ENCODE data around the gene OBI1.

OBI1 gene, protein sequence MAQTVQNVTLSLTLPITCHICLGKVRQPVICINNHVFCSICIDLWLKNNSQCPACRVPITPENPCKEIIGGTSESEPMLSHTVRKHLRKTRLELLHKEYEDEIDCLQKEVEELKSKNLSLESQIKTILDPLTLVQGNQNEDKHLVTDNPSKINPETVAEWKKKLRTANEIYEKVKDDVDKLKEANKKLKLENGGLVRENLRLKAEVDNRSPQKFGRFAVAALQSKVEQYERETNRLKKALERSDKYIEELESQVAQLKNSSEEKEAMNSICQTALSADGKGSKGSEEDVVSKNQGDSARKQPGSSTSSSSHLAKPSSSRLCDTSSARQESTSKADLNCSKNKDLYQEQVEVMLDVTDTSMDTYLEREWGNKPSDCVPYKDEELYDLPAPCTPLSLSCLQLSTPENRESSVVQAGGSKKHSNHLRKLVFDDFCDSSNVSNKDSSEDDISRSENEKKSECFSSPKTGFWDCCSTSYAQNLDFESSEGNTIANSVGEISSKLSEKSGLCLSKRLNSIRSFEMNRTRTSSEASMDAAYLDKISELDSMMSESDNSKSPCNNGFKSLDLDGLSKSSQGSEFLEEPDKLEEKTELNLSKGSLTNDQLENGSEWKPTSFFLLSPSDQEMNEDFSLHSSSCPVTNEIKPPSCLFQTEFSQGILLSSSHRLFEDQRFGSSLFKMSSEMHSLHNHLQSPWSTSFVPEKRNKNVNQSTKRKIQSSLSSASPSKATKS

DNA sequence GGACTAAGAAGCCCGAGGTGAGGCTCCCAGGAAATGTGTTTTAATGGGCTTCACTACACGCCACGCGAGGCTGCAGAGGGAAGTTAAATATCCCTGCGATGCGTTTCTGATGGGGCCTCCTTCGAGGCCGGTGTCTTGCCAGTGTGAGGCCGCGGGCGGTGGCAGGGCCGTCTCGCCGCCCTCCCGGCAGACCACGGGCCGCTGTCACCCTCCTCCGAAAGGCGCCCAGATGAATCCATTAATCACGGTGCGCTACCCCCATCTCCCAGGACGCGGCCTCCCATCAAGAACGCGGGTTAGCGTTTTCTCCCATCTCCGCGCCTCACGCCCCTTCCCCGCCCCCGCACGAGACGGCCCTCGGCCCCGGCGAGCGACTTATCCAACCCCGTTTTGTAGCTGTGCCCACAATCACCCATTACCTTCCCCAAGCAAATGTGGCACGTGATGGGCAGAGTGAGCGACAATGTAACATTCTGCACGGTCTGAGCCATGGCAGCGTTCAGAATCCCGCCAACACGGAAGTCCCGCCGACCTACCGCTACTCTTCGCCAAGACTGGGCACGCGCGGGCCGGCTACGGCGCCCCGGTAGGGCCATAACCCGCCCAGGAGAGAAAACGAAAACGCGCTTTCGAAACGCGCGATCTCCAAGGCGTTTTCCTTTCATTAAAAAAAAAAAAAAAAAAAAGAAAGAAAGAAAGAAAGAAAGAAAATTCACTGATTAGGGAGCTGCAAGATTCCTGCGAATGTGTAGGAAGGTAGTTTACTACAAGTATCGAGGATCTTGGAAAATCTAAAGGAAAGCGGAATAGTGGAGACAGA, at the start of gene OBI1:
OBI1 (minus strand) TSS at position 526 of the 820 bp plus-strand sequence; CDS start at position 491, 35 bp downstream.
- DNase-seq, result peak; percentile 86 to 88

DNA sequence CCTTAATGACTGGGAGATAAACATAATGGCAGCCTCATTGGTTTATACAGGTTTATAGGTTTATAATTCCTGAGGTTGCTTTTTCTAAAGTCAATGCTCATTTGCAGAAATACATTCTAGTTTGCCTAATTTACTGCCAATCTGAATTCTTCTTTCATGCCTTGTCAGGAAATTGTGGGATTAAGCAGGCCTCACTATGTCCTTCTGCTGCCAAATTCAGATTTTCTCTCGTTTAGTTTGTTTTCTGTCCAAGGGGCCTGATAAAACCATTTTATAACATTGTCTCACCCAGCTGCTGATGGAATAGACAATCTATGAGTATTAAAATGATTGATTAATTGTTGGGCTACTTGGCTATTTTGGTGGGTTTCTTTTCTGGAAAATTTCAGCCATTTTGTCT, 42.4 kb upstream of the OBI1 start:
- DNase-seq, result no peak

DNA sequence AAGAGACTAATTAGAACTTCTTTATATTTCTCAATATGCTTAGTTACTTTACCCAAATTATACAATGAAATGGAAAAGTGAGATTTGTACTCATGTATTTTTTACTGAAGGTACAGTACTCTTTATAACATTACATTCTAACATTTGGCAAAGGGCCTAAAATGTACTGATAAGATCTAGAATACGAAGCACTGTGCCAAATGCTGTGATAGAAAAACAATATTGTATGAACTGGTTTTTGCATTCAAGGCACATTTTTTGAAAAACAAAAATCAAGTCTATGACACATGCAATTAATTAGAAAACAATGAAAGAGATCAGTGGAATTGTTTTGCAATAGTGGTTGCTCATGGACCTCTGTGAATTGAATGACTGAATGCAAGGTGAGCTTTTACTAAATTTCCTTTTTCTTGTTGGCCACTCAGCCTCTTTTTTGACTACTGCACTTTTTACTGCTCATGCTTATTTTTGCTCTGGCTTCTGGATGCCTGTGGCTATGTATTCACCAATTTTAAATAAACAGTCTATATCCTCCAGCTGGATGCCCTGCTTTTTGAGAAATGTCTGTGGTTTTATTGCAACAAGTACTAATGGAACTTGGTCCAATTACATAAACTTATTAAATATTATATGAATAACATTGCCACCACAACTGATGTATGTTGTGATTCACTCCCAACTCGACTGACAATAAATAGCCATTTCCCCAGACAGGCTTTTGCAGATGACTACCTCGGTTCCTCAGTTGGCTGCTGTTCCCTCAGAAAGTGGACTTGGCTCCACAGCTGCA, 41.4 kb upstream of the OBI1 start:
- no peak for DNase-seq

DNA sequence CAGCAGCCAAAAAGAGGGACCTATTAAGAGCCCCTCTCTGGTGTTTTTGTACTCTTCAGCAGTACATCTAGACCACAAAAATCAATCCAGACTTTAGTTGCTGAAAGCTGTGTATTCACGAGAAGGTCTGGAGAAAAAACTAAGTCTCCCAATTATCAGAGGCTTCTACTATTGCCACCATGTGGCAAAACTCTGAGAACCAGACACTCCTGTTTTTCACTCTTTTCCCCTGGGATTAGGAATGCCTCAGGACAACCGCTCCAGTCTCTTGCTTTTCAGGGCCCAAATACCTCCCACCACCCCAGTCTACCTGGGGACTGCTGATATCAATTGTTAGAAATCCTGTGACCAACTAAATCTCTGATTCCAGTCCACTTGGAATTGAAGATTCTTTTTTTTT, 30.1 kb upstream of the OBI1 start:
- no peak for DNase-seq

DNA sequence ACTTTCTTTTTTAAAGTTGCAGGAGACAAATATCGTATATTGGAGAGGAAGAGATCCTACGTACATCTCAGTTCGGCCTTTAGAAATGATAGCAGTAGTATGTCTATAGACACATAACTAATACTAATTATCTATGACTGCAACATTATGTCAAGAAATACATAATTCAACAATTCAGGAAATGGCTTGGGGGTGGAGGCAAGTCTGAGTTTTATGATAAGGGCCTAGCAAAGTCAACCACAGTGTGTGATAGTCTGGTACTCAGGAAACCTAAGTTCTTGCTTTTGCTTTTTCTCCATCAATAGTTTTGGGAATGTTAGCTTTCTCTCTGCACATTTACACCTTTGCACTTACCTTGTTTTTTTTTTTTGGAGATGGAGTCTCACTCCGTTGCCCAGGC, 27.5 kb upstream of the OBI1 start:
- no peak for DNase-seq

DNA sequence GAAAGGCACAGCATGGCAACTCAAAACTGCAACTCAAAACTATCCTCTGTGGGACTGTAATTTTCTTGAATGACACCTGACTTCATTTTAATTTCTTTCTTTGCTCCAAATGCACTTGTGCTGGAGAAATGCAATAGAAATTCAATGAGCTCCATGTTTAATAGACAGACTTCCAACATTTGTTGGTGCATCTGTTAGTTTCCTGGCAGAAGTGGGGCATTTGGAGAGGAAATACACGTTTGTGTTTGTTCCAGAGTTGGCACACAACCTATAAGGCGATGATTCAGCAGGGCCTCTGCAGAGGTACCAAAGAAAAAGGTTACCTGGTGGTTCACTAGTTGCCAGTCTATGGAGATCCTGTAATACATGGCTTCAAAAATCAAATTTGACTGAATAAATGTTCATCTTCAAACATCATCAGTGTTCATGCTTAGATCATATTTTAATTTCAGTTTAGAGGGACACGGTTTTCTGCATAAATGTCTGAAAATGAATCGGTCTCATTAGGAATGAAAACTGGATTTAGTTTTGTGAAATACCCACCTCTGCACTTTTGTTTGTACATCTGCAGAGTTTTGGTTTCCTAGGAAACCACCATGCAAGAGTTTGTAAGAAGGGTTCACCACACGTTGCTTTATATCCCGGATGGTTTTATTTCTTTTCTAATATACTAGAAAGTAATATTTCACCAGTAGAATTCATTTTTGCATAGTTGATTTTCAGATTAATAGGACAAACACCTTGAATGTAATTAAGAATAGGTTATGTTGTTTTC, 21.8 kb upstream of the OBI1 start:
- DNase-seq, result no peak

DNA sequence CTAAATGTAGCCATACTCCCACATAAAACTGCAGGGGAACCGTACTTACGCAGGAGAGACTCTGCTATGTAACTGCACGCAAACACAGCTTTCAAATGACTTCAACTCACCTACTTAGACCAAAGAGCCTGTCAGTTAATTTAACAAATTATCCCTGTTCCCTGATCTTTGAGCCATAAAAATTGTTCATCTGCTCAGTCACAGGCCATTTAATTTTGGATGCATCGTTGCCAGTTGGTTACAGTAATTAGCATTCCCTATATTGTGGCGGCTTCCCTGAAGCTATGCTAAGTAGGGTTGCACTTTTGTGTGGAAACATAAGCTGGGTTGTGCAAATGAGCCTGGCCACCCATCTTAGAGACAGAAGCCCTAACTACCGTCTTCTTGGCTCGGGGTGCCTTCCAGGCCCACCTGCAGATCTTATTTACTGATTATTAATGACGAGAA, 21.2 kb upstream of the OBI1 start:
- DNase-seq, result no peak

DNA sequence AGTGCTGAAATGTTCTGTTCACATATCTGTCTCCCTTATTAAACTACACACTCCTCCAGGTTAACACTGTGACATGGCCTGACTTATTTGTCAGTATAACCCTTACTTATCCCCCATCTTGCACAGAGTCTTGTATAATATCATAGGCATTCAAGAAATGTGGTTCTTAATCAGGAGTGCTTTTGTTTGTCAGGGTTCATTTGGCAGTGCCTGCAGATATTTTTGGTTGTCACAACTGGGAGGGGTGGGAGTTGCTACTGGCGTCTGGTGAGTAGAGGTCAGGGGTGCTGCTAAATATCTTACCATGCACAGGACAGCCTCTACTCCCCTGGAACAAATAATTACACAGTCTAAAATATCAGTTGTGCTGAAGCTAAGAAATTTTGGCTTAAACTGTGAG, 20.4 kb upstream of the OBI1 start:
- DNase-seq, result no peak

DNA sequence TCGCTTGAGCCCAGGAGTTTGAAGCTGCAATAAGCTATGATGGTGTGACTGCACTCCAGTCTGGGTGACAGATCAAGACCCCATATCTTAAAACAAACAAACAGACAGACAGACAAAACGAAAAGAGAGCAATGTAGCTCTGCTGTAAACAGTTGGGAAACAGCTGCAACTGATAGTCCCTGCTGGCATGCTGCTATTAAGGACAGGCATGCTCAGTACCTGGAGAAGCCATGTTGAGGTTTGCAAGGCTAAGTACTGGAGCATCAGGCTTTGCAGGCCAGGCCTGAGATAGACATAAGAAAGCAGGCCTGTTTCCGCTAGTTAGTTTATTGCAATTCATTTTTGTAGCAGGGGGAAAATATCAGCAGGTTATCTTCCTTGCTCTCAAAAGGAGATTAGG, 16.2 kb upstream of the OBI1 start:
- no peak for DNase-seq

DNA sequence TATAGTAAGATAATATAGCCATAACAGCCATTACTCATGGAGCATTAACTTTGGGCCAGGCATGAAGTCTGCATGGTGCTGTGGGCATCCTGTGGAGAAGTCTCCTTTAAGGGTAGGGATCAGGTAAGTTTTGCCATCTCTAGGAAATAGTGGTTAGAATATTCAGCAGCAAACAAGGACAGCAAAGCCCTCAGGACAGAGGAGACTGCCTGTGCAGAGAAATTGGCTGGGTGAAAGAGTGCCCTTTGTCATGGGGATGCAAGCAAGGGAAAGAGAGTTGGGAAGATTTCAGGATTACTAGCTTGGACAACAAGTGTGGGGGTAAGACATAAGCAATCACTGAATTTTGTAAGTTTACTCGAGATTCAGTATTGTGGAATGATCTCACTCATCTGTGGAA, 15.7 kb upstream of the OBI1 start:
- DNase-seq, result no peak

DNA sequence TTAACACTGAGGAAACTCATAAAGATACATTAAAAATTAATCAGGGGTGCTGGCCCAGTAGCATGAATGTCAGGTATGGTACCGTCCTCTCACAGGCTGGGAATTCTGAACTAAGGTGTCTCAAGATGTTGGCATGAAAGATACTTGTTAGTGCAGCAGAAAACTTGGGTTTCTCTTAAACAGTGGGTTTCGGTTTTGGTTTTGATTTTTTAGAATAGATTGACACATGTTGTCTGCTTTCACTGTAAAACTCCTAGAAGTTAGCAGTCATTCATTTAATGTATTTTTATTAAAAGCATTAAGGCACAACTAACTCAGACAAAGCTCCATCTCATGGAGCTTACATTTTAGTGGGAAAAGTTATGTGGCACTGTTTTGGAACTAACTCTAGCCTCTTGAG, 3.5 kb upstream of the OBI1 start:
- no peak for DNase-seq

DNA sequence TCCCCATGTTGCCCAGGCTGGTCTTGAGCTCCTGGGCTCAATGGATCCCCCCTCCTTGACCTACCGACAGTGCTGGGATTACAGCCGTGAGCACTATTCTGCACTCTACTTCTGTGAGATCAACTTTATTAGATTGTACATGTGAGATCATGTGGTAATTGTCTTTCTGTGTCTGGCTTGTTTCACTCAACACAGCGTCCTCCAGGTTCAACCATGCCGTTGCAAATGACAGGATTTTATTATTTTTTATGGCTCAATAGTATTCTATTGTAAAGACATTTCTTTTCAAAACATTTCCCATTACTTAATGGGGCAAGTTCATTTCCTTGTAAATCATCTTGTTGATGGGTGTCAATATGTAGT, 1.5 kb upstream of the OBI1 start:
- peak; percentile 65 to 70 for DNase-seq

DNA sequence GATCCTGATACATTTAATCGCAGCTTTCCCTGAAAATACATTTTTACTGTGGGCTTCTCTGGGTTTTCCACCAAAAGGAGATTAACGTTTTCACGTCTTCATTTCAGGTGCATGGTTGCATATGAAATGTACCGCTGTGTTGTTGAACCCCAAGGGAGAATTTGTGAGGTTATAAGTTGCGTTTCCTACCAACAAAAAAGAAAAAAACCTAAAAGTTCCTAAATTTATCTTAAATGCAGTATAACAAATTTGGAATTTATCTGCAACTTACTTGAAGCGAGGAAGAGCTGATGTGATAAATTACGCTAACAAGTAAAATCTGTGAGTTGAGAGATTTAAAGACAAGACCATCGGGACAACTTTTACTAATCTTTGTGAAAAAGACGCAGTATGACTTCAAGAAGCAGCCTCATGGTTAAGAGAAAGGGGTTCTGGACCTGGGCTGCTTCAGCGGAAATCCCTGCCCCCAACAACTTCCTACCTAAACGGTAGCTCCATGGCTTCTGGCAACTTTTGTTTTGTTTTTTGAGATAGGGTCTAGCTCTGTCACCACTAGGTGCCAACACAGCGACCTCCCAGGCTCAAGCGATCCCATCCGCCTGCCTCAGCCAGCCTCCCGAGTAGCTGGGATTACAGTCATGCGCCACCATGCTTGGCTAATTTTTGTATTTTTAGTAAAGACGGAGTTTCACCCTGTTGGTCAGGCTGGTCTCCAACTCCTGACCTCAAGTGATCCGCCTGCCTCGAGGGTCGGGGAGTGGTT, 958 bp upstream of the OBI1 start:
- DNase-seq, result peak; percentile 76 to 81

DNA sequence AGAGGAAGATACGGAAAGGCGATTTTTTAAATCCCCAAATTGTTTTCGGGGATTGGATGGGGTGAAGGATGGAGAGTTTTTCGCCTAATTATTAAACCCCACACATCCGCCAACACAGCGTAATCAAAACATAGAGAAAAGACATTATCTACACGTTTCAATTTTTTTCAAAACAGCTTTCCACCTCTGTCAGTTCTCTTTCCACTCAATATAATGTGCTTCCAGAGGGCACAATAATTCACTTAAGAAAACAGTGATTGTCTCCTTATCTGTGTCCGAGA, 435 bp upstream of the OBI1 start:
- DNase-seq, result peak in 1 of 2 experiments; percentile 47

DNA sequence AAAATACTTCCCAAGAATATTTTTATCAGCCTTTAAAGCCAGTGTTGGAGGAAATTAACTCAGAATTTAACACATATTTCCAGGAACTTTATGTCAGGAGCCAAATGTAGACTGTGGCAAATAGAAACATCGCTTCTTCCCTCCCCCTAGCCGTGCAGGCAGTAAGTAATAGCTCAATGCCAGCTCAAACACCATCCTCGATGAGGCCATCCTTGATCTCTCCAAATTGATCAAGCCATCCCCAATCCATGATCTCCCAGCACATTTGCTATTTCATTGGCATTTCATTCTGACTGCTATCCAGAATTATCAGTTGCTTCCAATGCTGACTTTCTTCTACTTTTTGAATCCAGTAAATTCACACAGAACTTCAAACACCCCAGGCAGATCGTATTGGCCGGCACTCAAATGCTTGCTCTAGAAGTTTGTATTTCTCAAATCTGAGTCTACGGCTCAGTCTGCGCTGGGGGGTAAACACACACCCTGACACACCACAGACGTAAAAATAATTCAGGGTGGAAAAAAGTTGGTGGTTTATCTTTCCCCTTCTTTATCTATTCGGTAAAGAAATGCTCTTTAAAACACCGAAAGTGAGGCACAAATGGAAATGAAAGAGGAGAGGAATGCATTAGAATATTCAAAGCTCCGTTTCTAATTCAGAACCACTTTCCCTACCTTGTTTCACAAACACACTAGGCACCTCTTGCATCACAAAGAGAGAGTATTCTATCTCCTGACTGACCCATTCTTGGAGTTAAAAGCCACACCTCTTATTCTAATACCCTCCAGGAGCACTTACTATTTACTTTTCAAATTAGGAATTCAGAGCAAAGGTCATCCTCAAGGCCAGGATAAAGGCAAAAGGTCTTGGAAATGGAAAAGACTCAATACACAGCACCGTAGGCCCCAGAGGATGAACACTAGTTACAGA, 991 bp downstream of the OBI1 start:
- peak; percentile 29 to 30 for DNase-seq

DNA sequence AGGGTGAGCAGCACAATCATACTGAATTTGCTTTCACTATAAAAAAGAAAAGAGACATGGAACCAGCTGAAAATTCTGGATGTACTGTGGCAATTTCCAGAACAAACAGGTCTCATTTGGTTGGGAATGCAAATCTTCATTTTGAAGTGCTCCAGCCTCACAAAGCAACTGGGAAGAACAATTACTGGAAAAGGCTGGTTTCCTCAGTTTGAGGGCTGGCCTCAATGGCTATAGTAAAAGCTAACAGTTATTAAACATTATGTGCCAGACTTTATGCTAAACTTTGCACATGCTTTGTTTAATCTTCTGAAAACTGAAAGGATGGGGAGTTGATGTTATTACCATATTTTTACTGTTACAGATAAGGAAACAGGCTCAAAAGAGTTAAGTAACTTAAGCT, 3.0 kb downstream of the OBI1 start:
- DNase-seq, result no peak

DNA sequence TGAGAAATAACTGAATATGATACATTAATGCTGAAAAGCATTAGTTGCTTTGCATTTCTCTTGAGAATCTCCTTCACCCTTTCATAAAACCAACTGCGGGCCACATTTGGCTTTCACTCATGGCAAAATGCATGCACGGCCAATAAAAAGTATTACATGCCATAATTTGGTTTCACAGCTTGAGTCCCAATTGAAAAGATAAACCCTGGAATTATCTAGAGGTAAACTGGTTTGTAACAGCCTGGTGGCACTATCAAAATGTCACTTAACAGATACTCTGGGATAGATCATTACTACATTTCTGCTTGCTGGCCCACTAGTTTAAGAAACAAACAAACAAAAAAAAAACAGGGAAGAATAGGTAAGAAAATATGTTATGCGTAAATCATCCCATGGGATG, 3.9 kb downstream of the OBI1 start:
- DNase-seq, result no peak

DNA sequence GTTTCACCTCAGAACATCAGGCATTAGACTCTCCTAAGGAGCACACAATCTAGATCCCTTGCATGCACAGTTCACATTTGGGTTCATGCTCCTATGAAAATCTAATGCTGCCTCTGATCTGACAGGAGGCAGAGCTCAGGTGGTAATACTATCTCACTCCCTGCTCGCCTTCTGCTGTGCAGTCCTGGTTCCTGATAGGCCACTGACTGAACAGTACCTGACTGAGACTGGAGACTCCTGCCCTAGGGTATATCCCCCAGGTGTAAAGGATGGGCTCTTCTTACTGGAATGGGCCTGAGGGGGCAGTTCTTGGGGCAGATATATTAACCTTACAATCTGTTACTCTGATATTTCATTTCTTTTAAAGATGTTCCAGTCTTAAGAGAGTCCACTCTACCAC, 6.3 kb downstream of the OBI1 start:
- no peak for DNase-seq

DNA sequence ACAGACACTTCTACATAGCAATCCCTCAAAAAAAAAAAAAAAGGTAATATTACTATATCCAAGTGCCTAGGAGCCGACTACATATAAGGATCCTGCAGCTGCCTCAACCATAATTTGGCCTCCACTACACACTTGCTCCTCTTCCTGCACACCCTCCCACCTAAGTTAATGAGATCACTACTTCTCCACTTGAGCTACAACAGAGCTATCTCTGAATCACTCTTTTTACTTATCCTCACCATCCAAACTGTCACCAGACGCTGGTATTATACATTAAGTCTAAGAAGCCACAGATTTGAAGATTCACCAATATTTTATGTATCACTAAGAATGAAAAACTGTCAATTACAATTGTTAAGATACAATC, 8.3 kb downstream of the OBI1 start:
- no peak for DNase-seq

DNA sequence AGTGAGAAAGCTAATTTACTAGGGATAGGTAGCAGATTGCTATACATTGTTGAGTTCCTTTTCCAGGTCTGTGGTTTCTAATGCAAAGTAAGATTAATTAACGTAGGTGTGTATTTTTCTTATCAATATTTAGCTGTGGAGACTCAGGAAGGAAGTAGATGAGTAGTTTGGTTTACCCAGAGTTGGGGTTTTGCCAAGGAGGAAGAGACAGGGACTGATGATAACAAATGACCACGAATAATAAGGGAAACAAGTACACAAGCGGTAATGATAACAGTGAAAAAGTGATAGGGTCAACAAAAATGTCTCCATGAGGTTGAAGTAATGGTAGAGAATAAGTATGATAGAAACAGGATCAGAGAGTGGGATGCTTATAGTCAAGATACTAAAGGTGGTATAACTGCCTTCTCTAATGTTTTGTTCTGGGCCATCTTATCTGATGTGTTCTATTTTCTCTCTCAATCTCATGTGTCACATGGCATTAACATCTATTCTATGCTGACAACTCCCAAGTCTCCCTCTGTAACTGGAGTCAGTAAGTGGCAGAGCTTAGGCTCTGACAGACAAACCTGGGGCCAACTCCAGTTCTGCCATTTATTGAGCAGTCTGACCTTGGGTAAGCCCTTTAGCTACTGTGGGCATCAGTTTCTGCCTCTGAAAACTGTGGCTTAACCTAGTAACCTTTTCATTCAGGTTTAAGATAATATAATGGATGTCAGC, 8.8 kb downstream of the OBI1 start:
- no peak for DNase-seq
